GM12878 (cell line): Measurements from ENCODE around the gene IDH3A. TPM values are rescaled to one million over a fixed set of nuclear protein-coding genes. Genes with fewer than 3 reads are reported as not detected.

Source experiments
- BACH1 ChIP-seq: fragments of 450-650 bp; IDR thresholded peaks from 2 replicates; pipeline ENCODE4 v1.6.1; 2017; ENCODE audit warnings: mild to moderate bottlenecking, borderline replicate concordance
- BCL11A ChIP-seq: IDR thresholded peaks from 2 replicates; pipeline ENCODE4 v1.6.1; 2011; ENCODE audit warnings: low read depth, low read length
- FOXM1 ChIP-seq: IDR thresholded peaks from 2 replicates; pipeline ENCODE4 v1.6.1; 2012; ENCODE audit warnings: low read depth, mild to moderate bottlenecking, inconsistent platforms, low read length, moderate library complexity
- GABPA ChIP-seq: IDR thresholded peaks from 2 replicates; pipeline ENCODE4 v1.6.1; 2014; ENCODE audit warnings: antibody characterized with exemption, low read depth, mild to moderate bottlenecking, inconsistent platforms
- IRF4 ChIP-seq: IDR thresholded peaks from 2 replicates; pipeline ENCODE4 v1.6.1; 2011; ENCODE audit warnings: low read depth, low read length
- MEF2A ChIP-seq: IDR thresholded peaks from 2 replicates; pipeline ENCODE4 v1.6.1; 2011; ENCODE audit warnings: low read depth, mild to moderate bottlenecking, low read length, moderate library complexity; ENCODE audit not compliant: insufficient read depth
- MLLT1 ChIP-seq: fragments of 450-650 bp; IDR thresholded peaks from 2 replicates; pipeline ENCODE4 v1.6.1; 2016; ENCODE audit warnings: mild to moderate bottlenecking
- MTA2 ChIP-seq: fragments of 450-650 bp; IDR thresholded peaks from 2 replicates; pipeline ENCODE4 v1.6.1; 2016; ENCODE audit warnings: low read depth, mild to moderate bottlenecking, moderate library complexity
- NBN ChIP-seq: fragments of 450-650 bp; IDR thresholded peaks from 2 replicates; pipeline ENCODE4 v1.6.1; 2016
- PKNOX1 ChIP-seq: fragments of 450-650 bp; IDR thresholded peaks from 2 replicates; pipeline ENCODE4 v1.6.1; 2016; ENCODE audit warnings: mild to moderate bottlenecking
- PRDM15 ChIP-seq: fragments of 450-650 bp; formaldehyde crosslinking; IDR thresholded peaks from 2 replicates; pipeline ENCODE4 v1.4.0; 2020; ENCODE audit warnings: mild to moderate bottlenecking, moderate library complexity
- RAD51 ChIP-seq: fragments of 450-650 bp; IDR thresholded peaks from 2 replicates; pipeline ENCODE4 v1.6.1; 2016; ENCODE audit warnings: moderate library complexity, mild to moderate bottlenecking, inconsistent platforms
- RUNX3 ChIP-seq: IDR thresholded peaks from 2 replicates; pipeline ENCODE4 v1.6.1; 2012; ENCODE audit warnings: low read length, inconsistent platforms
- YY1 ChIP-seq: IDR thresholded peaks from 2 replicates; pipeline ENCODE4 v1.6.1; 2011; ENCODE audit warnings: low read depth, mild to moderate bottlenecking, low read length
- polyA plus RNA-seq, 11 experiments: library from polyadenylated mRNA; depleted of rRNA in 4 of 11; unstranded in 6 of 11; stranded (reverse) in 5 of 11; fragments of >200 nt; fragmentation: Nextera tagmentation in 4 of 11; fragmentation: Illumina TruSeq in 1 of 11; extraction: Ambion mirVana in 4 of 11; extraction: Trizol in 1 of 11; gene quantifications; 1 replicate in 1 of 11; 2 replicates in 10 of 11; pipeline versions ENCODE4 v1.2.1 to v1.2.3, GENCODE V29; 2011 to 2016; ENCODE audit warnings: inconsistent platforms in 2 of 11, missing spikeins in 2 of 11, low read depth in 1 of 11
- total RNA-seq, 4 experiments: library from RNA; depleted of rRNA in 3 of 4; stranded (reverse); fragments of >200 nt in 3 of 4; fragmentation: Illumina TruSeq in 1 of 4; extraction: Trizol in 1 of 4; gene quantifications; 2 replicates each; pipeline versions ENCODE4 v1.2.1 to v1.2.3, GENCODE V29; 2013 to 2021
- TF ChIP-seq, protein P1 (sequence below): fragments of 450-650 bp; IDR thresholded peaks from 2 replicates; pipeline ENCODE4 v1.6.1; 2017; ENCODE audit warnings: low read depth, mild to moderate bottlenecking, moderate library complexity

Gene IDH3A
- total and polyA plus RNA-seq, 10 of the 15 experiments (the other 5 are each of a cell fraction or from before 2014, with no cell fraction given) = 83.9 to 254 (median 195) TPM

DNA sequence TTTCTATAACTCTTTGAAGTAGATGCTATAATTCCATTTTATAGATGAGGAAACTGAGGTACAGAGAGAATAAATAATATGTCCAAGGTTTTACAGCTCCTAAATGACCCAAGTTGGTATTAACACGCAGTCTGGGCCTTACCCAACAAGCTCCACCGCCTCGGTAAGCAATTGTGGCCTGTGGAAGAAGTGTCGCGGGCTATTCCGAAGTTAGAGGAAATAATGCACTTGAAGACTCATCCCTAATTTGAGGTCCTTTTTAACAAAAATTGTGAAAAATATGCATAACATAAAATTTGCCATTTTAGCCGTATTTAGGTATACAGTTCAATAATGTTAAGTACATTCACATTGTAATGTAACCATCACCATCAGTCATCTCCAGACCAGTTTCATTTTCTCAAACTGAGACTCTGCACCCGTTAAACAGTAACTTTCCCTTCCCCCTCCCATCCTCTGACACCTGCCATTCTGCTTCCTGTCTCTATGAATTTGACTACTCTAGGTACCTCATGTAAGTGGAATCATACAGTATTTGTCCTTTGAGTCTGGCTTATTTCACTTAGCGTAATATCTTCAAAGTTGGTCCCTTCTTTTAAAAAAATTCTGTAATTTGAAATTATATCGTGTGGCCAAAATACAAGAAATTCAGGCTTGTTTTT is 18.2 kb downstream of the IDH3A start (continued):
- TF ChIP-seq RAD51 = peak; percentile 26; the same call in 1 of the 2 replicates
- 0 out of 2 replicates have a peak, but pooled peaks have one; percentile 21 for TF ChIP-seq BCL11A
- 0 out of 2 replicates have a peak, but pooled peaks have one; percentile 35 for TF ChIP-seq MEF2A
- TF ChIP-seq IRF4 = peak; percentile 76; the same call in 1 of the 2 replicates
- peak; percentile 93 for TF ChIP-seq PKNOX1
- TF ChIP-seq YY1 = 0 out of 2 replicates have a peak, but pooled peaks have one; percentile 36
- peak; percentile 50; the same call in 1 of the 2 replicates for TF ChIP-seq FOXM1
- TF ChIP-seq, protein P1, sequence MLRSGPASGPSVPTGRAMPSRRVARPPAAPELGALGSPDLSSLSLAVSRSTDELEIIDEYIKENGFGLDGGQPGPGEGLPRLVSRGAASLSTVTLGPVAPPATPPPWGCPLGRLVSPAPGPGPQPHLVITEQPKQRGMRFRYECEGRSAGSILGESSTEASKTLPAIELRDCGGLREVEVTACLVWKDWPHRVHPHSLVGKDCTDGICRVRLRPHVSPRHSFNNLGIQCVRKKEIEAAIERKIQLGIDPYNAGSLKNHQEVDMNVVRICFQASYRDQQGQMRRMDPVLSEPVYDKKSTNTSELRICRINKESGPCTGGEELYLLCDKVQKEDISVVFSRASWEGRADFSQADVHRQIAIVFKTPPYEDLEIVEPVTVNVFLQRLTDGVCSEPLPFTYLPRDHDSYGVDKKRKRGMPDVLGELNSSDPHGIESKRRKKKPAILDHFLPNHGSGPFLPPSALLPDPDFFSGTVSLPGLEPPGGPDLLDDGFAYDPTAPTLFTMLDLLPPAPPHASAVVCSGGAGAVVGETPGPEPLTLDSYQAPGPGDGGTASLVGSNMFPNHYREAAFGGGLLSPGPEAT = peak; percentile 43; the same call in 1 of the 2 replicates
- TF ChIP-seq RUNX3 = peak; percentile 30; the same call in 1 of the 2 replicates
- peak; percentile 37; the same call in 1 of the 2 replicates for TF ChIP-seq MTA2
- TF ChIP-seq NBN = peak; percentile 77
- TF ChIP-seq BACH1 = no peak
- TF ChIP-seq MLLT1 = peak; percentile 96
- 0 out of 2 replicates have a peak, but pooled peaks have one; percentile 23 for TF ChIP-seq GABPA
- no peak for TF ChIP-seq PRDM15
